Measurements from ENCODE around the gene KLHL2. TPM values are rescaled to one million over a fixed set of nuclear protein-coding genes. Genes with fewer than 3 reads are reported as not detected.
"Not testable (repeated sequence)": the region's sequence is repeated elsewhere in the genome, so short reads cannot be mapped to it uniquely, and the experiment has no call there.

KLHL2 gene
- total RNA-seq, 5 donors from 2014 or later (not counting 1 experiment from before 2014, with no cell fraction given), result 18.9 to 24.6 (median 21.1) TPM

- POLR2A ChIA-PET; H3K4me3 ChIP-seq (ENCODE audit: control insufficient read depth in 1 of 2, extremely low read depth in 1 of 2, low read length in 1 of 2); DNase-seq; H3K9me3 Mint-ChIP-seq; CTCF ChIA-PET; H3K36me3 ChIP-seq (ENCODE audit: control insufficient read depth in 2 of 2, extremely low read depth in 1 of 2, insufficient read depth in 1 of 2, low read length in 1 of 2); ATAC-seq (replicated peaks in 1 of 4); H3K27ac Mint-ChIP-seq; H3K4me3 Mint-ChIP-seq; H3K4me1 ChIP-seq (ENCODE audit: control insufficient read depth in 1 of 2, extremely low read depth in 1 of 2, insufficient read depth in 2 of 2, low read length in 2 of 2); H3K27me3 Mint-ChIP-seq; H3K27ac ChIP-seq (ENCODE audit: low read length); H3K27me3 ChIP-seq (replicated peaks in 1 of 2; ENCODE audit: control insufficient read depth in 2 of 2, extremely low read depth in 1 of 2, insufficient read depth in 2 of 2, low read length in 1 of 2); H3K9me3 ChIP-seq: not testable (repeated sequence)
- no CpG with 5 or more reads among the region's 1 CpG for WGBS (ENCODE audit: insufficient coverage)
- Mint-ChIP-seq H3K36me3 (peaks cover 38% of the 10 kb centered on the region), H3K4me1 (peaks cover 14 to 20% (median 16%) of the 10 kb centered on the region in 3 donors)
Observed at GRCh38 chr4:165236852-165237251, 29.5 kb downstream of the KLHL2 start.

GRCh38 chr4:165238041-165238640 lies 30.8 kb downstream of the KLHL2 start:
- H3K36me3 ChIP-seq (ENCODE audit: control insufficient read depth in 2 of 2, extremely low read depth in 1 of 2, insufficient read depth in 1 of 2, low read length in 1 of 2); H3K27ac Mint-ChIP-seq; DNase-seq; H3K4me3 Mint-ChIP-seq; H3K9me3 ChIP-seq; H3K27ac ChIP-seq (ENCODE audit: low read length); H3K4me1 ChIP-seq (ENCODE audit: control insufficient read depth in 1 of 2, extremely low read depth in 1 of 2, insufficient read depth in 2 of 2, low read length in 2 of 2); H3K4me3 ChIP-seq (ENCODE audit: control insufficient read depth in 1 of 2, extremely low read depth in 1 of 2, low read length in 1 of 2); H3K27me3 Mint-ChIP-seq; ATAC-seq (replicated peaks in 1 of 4); H3K27me3 ChIP-seq (replicated peaks in 1 of 2; ENCODE audit: control insufficient read depth in 2 of 2, extremely low read depth in 1 of 2, insufficient read depth in 2 of 2, low read length in 1 of 2); H3K9me3 Mint-ChIP-seq; CTCF ChIA-PET: not testable (repeated sequence)
- POLR2A ChIA-PET, result interaction anchor here in 1 of 2 donors (0.5 kb wide), 1 partner anchor 125 kb away, joined by 5 read pairs; no protein-coding TSS in a partner anchor
- WGBS (ENCODE audit: insufficient coverage), result 88% methylated on average over 1 of the region's 5 CpGs
- Mint-ChIP-seq H3K36me3 (peaks cover 39% of the 10 kb centered on the region), H3K4me1 (peaks cover 13 to 20% (median 13%) of the 10 kb centered on the region in 3 donors)

- H3K27ac ChIP-seq (ENCODE audit: low read length); H3K4me3 ChIP-seq (ENCODE audit: control insufficient read depth in 1 of 2, extremely low read depth in 1 of 2, low read length in 1 of 2); H3K4me1 ChIP-seq (ENCODE audit: control insufficient read depth in 1 of 2, extremely low read depth in 1 of 2, insufficient read depth in 2 of 2, low read length in 2 of 2); H3K9me3 ChIP-seq; DNase-seq; ATAC-seq (replicated peaks in 1 of 4); POLR2A ChIA-PET; H3K27me3 Mint-ChIP-seq; H3K4me3 Mint-ChIP-seq; H3K27me3 ChIP-seq (replicated peaks in 1 of 2; ENCODE audit: control insufficient read depth in 2 of 2, extremely low read depth in 1 of 2, insufficient read depth in 2 of 2, low read length in 1 of 2); H3K36me3 ChIP-seq (ENCODE audit: control insufficient read depth in 2 of 2, extremely low read depth in 1 of 2, insufficient read depth in 1 of 2, low read length in 1 of 2); H3K9me3 Mint-ChIP-seq; H3K27ac Mint-ChIP-seq: not testable (repeated sequence)
- CTCF ChIA-PET, result interaction anchor here in 1 of 2 donors (0.6 kb wide), 1 partner anchor 23 kb away, joined by 3 read pairs; no protein-coding TSS in a partner anchor
- Mint-ChIP-seq H3K4me1 (peaks cover 9 to 16% (median 16%) of the 10 kb centered on the region in 3 donors), H3K36me3 (peaks cover 47% of the 10 kb centered on the region)
Observed at GRCh38 chr4:165240761-165241160, 33.4 kb downstream of the KLHL2 start.

GRCh38 chr4:165244148-165244547 lies 36.8 kb downstream of the KLHL2 start:
- H3K4me3 Mint-ChIP-seq; H3K27ac ChIP-seq (ENCODE audit: low read length); H3K27me3 ChIP-seq (replicated peaks in 1 of 2; ENCODE audit: control insufficient read depth in 2 of 2, extremely low read depth in 1 of 2, insufficient read depth in 2 of 2, low read length in 1 of 2); H3K9me3 Mint-ChIP-seq; H3K4me1 Mint-ChIP-seq; H3K27ac Mint-ChIP-seq; POLR2A ChIA-PET; H3K9me3 ChIP-seq; ATAC-seq (replicated peaks in 1 of 4); CTCF ChIA-PET; H3K4me3 ChIP-seq (ENCODE audit: control insufficient read depth in 1 of 2, extremely low read depth in 1 of 2, low read length in 1 of 2); H3K27me3 Mint-ChIP-seq; H3K4me1 ChIP-seq (ENCODE audit: control insufficient read depth in 1 of 2, extremely low read depth in 1 of 2, insufficient read depth in 2 of 2, low read length in 2 of 2); DNase-seq; H3K36me3 ChIP-seq (ENCODE audit: control insufficient read depth in 2 of 2, extremely low read depth in 1 of 2, insufficient read depth in 1 of 2, low read length in 1 of 2): not testable (repeated sequence)
- peaks cover 35% of the 10 kb centered on the region for H3K36me3 Mint-ChIP-seq
- 100% methylated on average over 1 of the region's 2 CpGs for WGBS (ENCODE audit: insufficient coverage)

GRCh38 chr4:165244587-165245186 lies 37.3 kb downstream of the KLHL2 start:
- H3K27ac ChIP-seq (ENCODE audit: low read length); H3K9me3 ChIP-seq; POLR2A ChIA-PET; ATAC-seq (replicated peaks in 1 of 4); DNase-seq; H3K36me3 ChIP-seq (ENCODE audit: control insufficient read depth in 2 of 2, extremely low read depth in 1 of 2, insufficient read depth in 1 of 2, low read length in 1 of 2); CTCF ChIA-PET; H3K4me1 ChIP-seq (ENCODE audit: control insufficient read depth in 1 of 2, extremely low read depth in 1 of 2, insufficient read depth in 2 of 2, low read length in 2 of 2); H3K27me3 ChIP-seq (replicated peaks in 1 of 2; ENCODE audit: control insufficient read depth in 2 of 2, extremely low read depth in 1 of 2, insufficient read depth in 2 of 2, low read length in 1 of 2); H3K27me3 Mint-ChIP-seq; H3K4me3 Mint-ChIP-seq; H3K9me3 Mint-ChIP-seq; H3K27ac Mint-ChIP-seq; H3K4me3 ChIP-seq (ENCODE audit: control insufficient read depth in 1 of 2, extremely low read depth in 1 of 2, low read length in 1 of 2); H3K4me1 Mint-ChIP-seq: not testable (repeated sequence)
- no CpG with 5 or more reads among the region's 10 CpGs for WGBS (ENCODE audit: insufficient coverage)
- H3K36me3 Mint-ChIP-seq, result peaks cover 29% of the 10 kb centered on the region

- whole genome bisulfite sequencing (ENCODE audit: insufficient coverage), result 9% methylated on average over 1 of the region's 3 CpGs
- ATAC-seq (replicated peaks in 1 of 4) (peak in 2 of 4 experiments; percentile 53 to 68), DNase-seq (no peak)
- no peaks in the 10 kb centered on the region for H3K36me3 ChIP-seq (ENCODE audit: control insufficient read depth in 2 of 2, extremely low read depth in 1 of 2, insufficient read depth in 1 of 2, low read length in 1 of 2)
- no peaks in the 10 kb centered on the region for H3K27me3 Mint-ChIP-seq
- H3K9me3 ChIP-seq, result no peaks in the 10 kb centered on the region
- H3K27me3 ChIP-seq (replicated peaks in 1 of 2; ENCODE audit: control insufficient read depth in 2 of 2, extremely low read depth in 1 of 2, insufficient read depth in 2 of 2, low read length in 1 of 2), result no peaks in the 10 kb centered on the region
- peaks cover 0 to 6% of the 10 kb centered on the region in 2 experiments for H3K4me1 ChIP-seq (ENCODE audit: control insufficient read depth in 1 of 2, extremely low read depth in 1 of 2, insufficient read depth in 2 of 2, low read length in 2 of 2)
- peaks cover 0 to 6% (median 0%) of the 10 kb centered on the region in 3 donors for H3K4me1 Mint-ChIP-seq
- H3K4me3 ChIP-seq (ENCODE audit: control insufficient read depth in 1 of 2, extremely low read depth in 1 of 2, low read length in 1 of 2), result no peak overlapping the region
- H3K9me3 Mint-ChIP-seq, result peaks cover 0 to 3% (median 0%) of the 10 kb centered on the region in 3 donors
- peaks cover 21% of the 10 kb centered on the region for H3K36me3 Mint-ChIP-seq
- CTCF ChIA-PET, result interaction anchor here in 1 of 2 donors (0.6 kb wide), 1 partner anchor 127 kb away, joined by 4 read pairs; no protein-coding TSS in a partner anchor
- no peak overlapping the region for H3K27ac ChIP-seq (ENCODE audit: low read length)
- POLR2A ChIA-PET, result no interaction called here
- H3K27ac Mint-ChIP-seq, result no peak overlapping the region
- H3K4me3 Mint-ChIP-seq, result no peak overlapping the region
Observed at GRCh38 chr4:165248102-165248501, 40.7 kb downstream of the KLHL2 start.

All from T-cell (primary cell).